Lower lobe of right lung (tissue), 2 donors: Measurements from ENCODE around the gene LGI2. TPM values are rescaled to one million over a fixed set of nuclear protein-coding genes. Genes with fewer than 3 reads are reported as not detected.

Source experiments
- ATAC-seq, 2 donors: fragments of 200-7000 bp; cut with Tn5 transposase; one replicate each; pipeline ENCODE4 v1.9.1; 2020 to 2022; ENCODE audit warnings: mild to moderate bottlenecking in 2 of 2, moderate library complexity in 2 of 2
- DNase-seq: peaks from one replicate; pipeline ENCODE4 v3.0.0-alpha.2; 2020
- H3K27ac ChIP-seq: fragments of 200-600 bp; one replicate; pipeline ENCODE4 v1.8.0; 2022
- H3K27me3 ChIP-seq: fragments of 200-600 bp; one replicate; pipeline ENCODE4 v1.8.0; 2022; ENCODE audit warnings: low read depth
- H3K36me3 ChIP-seq: fragments of 200-600 bp; one replicate; pipeline ENCODE4 v1.8.0; 2022; ENCODE audit warnings: mild to moderate bottlenecking
- H3K4me1 ChIP-seq: fragments of 200-600 bp; one replicate; pipeline ENCODE4 v1.8.0; 2022
- H3K4me3 ChIP-seq: fragments of 200-600 bp; one replicate; pipeline ENCODE4 v1.8.0; 2022; ENCODE audit warnings: mild to moderate bottlenecking
- H3K9me3 ChIP-seq: fragments of 200-600 bp; one replicate; pipeline ENCODE4 v1.8.0; 2022
- CTCF ChIP-seq: fragments of 200-600 bp; IDR thresholded peaks from one replicate; pipeline ENCODE4 v1.8.0; 2022; ENCODE audit warnings: antibody characterized with exemption, mild to moderate bottlenecking
- intact Hi-C: fragments of 100-400 bp; cut with DNase I; formaldehyde crosslinking; loops from one replicate; pipeline ENCODE4 v1.11.0; 2022
- total RNA-seq: library from RNA; stranded (reverse); fragmentation: NEBNext Ultra II Directional; extraction: Animal tissue kit (Norgen Biotek cat#: 25700); gene quantifications from one replicate; pipeline ENCODE4 v1.2.1, GENCODE V29; 2021
- donor health status: DM: no; HTN: yes; CAD: no; lungs with severe emphysema.

The LGI2 gene
- total RNA-seq, 1 donor from 2014 or later: 1.3 TPM

DNA sequence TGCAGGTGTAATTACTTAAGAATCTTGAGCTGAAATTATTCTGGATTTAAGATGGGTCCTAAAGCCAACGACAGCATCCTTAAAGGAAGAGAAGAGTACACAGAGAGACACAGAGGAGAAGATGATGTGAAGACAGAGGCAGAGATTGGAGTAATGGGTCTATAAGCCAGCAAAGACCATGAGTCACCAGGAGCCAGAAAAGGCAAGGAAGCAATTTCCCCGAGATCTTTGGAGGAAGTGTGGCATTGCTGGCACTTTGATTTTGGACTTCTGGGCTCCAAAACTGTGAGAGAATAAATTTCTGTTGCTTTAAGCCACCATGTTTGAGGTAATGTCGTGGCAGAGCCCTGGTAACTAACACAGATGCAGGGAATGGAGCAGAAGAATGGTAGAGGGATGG is 32.4 kb upstream of the LGI2 start:
- ATAC-seq: no peak

DNA sequence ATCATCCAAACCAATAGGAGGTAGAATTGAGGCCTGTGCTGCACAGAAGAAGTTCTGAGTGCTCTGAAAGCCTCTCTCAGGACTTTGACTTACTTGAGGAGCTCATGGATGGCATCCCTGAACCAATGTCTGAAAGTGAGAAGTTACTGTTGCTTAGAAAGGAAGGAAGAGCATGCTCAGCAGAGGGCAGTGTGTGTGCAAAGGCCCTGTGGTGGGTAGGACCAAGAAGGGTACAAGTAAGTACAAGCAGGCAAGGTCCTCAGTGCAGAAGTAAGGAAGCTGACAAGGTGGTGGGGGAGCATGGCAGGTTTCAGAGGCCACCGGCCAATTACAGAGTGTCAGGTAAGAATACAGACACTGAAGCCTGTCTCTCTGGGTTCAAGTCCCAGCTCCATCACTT is 31.4 kb upstream of the LGI2 start:
- intact Hi-C loops: no loop called here
- Histone ChIP-seq H3K9me3 (no peaks in the 10 kb centered on the region), H3K4me3 (no peak overlapping the region), H3K27me3 (no peaks in the 10 kb centered on the region), H3K4me1 (no peaks in the 10 kb centered on the region), H3K36me3 (no peaks in the 10 kb centered on the region), H3K27ac (no peak overlapping the region)
- no peak for TF ChIP-seq CTCF
- DNase-seq: no peak
- ATAC-seq: no peak

More for the DNA sequence above, 32.4 kb upstream of the LGI2 start:
- TF ChIP-seq CTCF: no peak
- Histone ChIP-seq H3K4me1 (no peaks in the 10 kb centered on the region), H3K27me3 (no peaks in the 10 kb centered on the region), H3K4me3 (no peak overlapping the region), H3K27ac (no peak overlapping the region), H3K36me3 (no peaks in the 10 kb centered on the region), H3K9me3 (no peaks in the 10 kb centered on the region)
- no peak for DNase-seq
- intact Hi-C loops: no loop called here

- DNase-seq: no peak
- ATAC-seq: no peak
- no peaks in the 10 kb centered on the region for H3K27me3 ChIP-seq
- H3K9me3 ChIP-seq: no peaks in the 10 kb centered on the region
- no peaks in the 10 kb centered on the region for H3K36me3 ChIP-seq
- no peak for TF ChIP-seq CTCF
- H3K27ac ChIP-seq: no peak overlapping the region
- intact Hi-C loops: no loop called here
- H3K4me1 ChIP-seq: no peaks in the 10 kb centered on the region
- H3K4me3 ChIP-seq: no peak overlapping the region
Measured at GRCh38 chr4:25061602-25062001, 30.9 kb upstream of the LGI2 start.

DNA sequence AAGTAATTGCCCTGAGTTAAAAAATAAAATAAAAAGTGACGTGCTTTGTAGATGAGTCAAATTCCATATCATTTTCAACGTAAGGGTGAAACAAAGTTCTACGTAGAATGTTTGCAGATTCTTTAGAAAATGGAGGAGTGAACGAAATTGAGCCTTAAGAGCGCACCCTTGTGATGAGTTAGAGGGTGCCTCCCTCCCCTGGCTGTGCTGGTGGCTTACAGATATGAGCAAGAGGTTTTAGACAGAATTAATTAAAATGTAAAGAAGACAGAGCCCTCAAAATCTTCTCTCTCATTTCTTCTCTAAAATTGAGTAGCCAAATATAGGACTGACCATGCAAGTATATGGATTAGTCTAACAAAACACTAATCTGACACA is 30.2 kb upstream of the LGI2 start:
- no peak overlapping the region for H3K27ac ChIP-seq
- no peaks in the 10 kb centered on the region for H3K9me3 ChIP-seq
- H3K27me3 ChIP-seq: no peaks in the 10 kb centered on the region
- ATAC-seq (no peak), DNase-seq (no peak)
- H3K36me3 ChIP-seq: no peaks in the 10 kb centered on the region
- no peaks in the 10 kb centered on the region for H3K4me1 ChIP-seq
- intact Hi-C loops: no loop called here
- no peak overlapping the region for H3K4me3 ChIP-seq
- no peak for TF ChIP-seq CTCF

DNA sequence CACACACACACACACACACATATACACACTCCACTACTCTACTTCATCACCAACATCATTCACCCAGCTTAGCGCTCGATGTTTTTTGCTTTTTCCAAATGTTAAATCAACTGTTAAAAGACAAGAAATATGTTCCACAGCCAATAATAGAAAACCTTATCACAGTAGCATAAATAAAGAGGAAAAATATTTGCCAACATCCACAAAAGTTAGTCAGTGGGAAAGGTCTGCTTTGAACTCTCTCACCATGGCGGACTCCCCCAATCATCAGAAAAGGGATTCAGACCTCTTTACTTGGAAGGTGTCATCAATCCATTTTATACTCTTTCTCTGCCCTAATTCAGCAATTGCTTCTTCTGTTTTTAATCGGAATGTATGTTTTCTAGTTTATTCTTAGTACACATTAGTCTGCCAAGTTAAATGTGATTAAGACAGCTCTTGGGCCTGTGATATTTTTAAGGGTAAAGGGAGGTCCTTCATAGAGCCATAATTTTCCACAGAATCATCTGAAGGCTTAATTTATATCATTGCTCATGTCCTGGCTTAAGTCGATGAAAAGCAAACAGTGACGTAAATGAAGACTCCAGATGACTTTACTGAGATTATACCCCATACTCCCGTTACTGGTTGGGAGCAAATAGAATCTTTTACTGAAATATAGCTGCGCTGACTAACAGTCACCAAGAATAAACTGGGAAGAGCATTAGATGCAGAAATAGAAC is 29.7 kb upstream of the LGI2 start:
- no peaks in the 10 kb centered on the region for H3K4me1 ChIP-seq
- no peak overlapping the region for H3K4me3 ChIP-seq
- no peaks in the 10 kb centered on the region for H3K36me3 ChIP-seq
- no peak for TF ChIP-seq CTCF
- H3K27me3 ChIP-seq: no peaks in the 10 kb centered on the region
- no peak overlapping the region for H3K27ac ChIP-seq
- intact Hi-C loops: no loop called here
- no peaks in the 10 kb centered on the region for H3K9me3 ChIP-seq
- ATAC-seq: no peak
- no peak for DNase-seq

DNA sequence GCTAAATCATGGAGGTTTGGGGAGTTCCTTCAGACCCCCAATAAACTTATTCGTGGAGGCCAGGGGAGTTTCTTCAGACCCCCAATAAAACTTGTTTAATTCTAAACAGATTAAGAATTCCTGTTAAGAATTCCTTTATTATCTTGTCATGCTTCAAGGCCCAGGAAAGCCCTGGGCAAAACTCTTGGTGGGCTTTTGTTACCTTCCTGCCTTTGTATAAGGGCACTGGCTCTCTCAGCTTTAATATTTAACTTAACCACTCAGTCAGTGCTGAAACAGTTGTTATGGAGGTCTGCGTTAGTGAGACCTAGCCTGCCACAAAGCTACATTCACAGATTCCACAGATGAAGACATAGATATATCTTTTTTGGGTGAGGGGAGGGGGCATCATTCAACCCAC is 29.0 kb upstream of the LGI2 start:
- Histone ChIP-seq H3K27ac (no peak overlapping the region), H3K27me3 (no peaks in the 10 kb centered on the region), H3K9me3 (no peaks in the 10 kb centered on the region), H3K36me3 (no peaks in the 10 kb centered on the region), H3K4me3 (no peak overlapping the region), H3K4me1 (no peaks in the 10 kb centered on the region)
- DNase-seq: no peak
- intact Hi-C loops: no loop called here
- ATAC-seq: no peak
- TF ChIP-seq CTCF: no peak
